IMR-90 (cell line): ENCODE measurements around the gene PRKCA. TPM values are rescaled to one million over a fixed set of nuclear protein-coding genes. Genes with fewer than 3 reads are reported as not detected.

Source experiments
- ATAC-seq: fragments of 200-7000 bp; cut with Tn5 transposase; 2 replicates; pipeline ENCODE4 v1.9.1; 2020; ENCODE audit warnings: low read depth, mild to moderate bottlenecking, moderate library complexity
- BruUV-seq: library from RNA; stranded (reverse); fragments of 400-500 nt; replicated peaks from 2 replicates; lab custom pipeline; 2021; lab: Mats Ljungman, UMichigan
- CTCF ChIA-PET: fragments of 300-600 bp; formaldehyde crosslinking; extraction: SDS; loops from one replicate; lab custom pipeline; 2021; ENCODE audit warnings: antibody characterized with exemption; lab: Yijun Ruan, JAX
- POLR2A ChIA-PET: fragments of 300-600 bp; sonication (Branson Sonifier 250); formaldehyde crosslinking; loops from one replicate; lab custom pipeline; 2022; ENCODE audit warnings: antibody characterized with exemption; ENCODE audit not compliant: unreplicated experiment; lab: Charles Lee
- DNase-seq: peaks from one replicate; pipeline ENCODE4 v3.0.0; 2013
- H2AFZ ChIP-seq: replicated peaks from 2 replicates; pipeline ENCODE3; 2013; ENCODE audit warnings: low read length, mild to moderate bottlenecking; ENCODE audit not compliant: poor library complexity
- H2AK5ac ChIP-seq: 2 replicates; pipeline ENCODE4 v1.6.1; 2013; ENCODE audit warnings: low read depth, low read length, inconsistent platforms
- H2AK9ac ChIP-seq: replicated peaks from 2 replicates; pipeline ENCODE3; 2013; ENCODE audit warnings: mild to moderate bottlenecking, low read depth, low read length, moderate library complexity; ENCODE audit not compliant: poor library complexity
- H2BK120ac ChIP-seq: 2 replicates; pipeline ENCODE4 v1.6.1; 2013; ENCODE audit warnings: low read depth, low read length, inconsistent platforms
- H2BK15ac ChIP-seq: 3 replicates; pipeline ENCODE4 v1.6.1; 2013; ENCODE audit warnings: low read depth, low read length, inconsistent platforms
- H2BK20ac ChIP-seq: 2 replicates; pipeline ENCODE4 v1.6.1; 2013; ENCODE audit warnings: low read depth, mild to moderate bottlenecking, inconsistent platforms, low read length, moderate library complexity
- H2BK5ac ChIP-seq: 2 replicates; pipeline ENCODE4 v1.6.1; 2013; ENCODE audit warnings: mild to moderate bottlenecking, low read depth, low read length, inconsistent platforms; ENCODE audit not compliant: poor library complexity, severe bottlenecking
- H3K14ac ChIP-seq: replicated peaks from 2 replicates; pipeline ENCODE4 v1.6.1; 2013; ENCODE audit warnings: low read depth, low read length, inconsistent platforms
- H3K18ac ChIP-seq: 2 replicates; pipeline ENCODE4 v1.6.1; 2013; ENCODE audit warnings: low read depth, low read length, control low read depth
- H3K23ac ChIP-seq: 2 replicates; pipeline ENCODE4 v1.6.1; 2013; ENCODE audit warnings: low read depth, low read length, inconsistent platforms
- H3K27ac ChIP-seq: 2 replicates; pipeline ENCODE4 v1.5.1; 2013; ENCODE audit warnings: mild to moderate bottlenecking, control low read depth, low read length; ENCODE audit not compliant: insufficient read depth
- H3K27me3 ChIP-seq: 2 replicates; pipeline ENCODE4 v1.6.1; 2013; ENCODE audit warnings: low read length; ENCODE audit not compliant: control insufficient read depth, insufficient read depth
- H3K36me3 ChIP-seq: 2 replicates; pipeline ENCODE4 v1.6.1; 2013; ENCODE audit warnings: low read length, mixed read lengths; ENCODE audit not compliant: control insufficient read depth, insufficient read depth
- H3K4ac ChIP-seq: 2 replicates; pipeline ENCODE4 v1.6.1; 2013; ENCODE audit warnings: low read depth, low read length, inconsistent platforms
- H3K4me1 ChIP-seq: 2 replicates; pipeline ENCODE4 v1.6.1; 2013; ENCODE audit warnings: low read length, mixed read lengths; ENCODE audit not compliant: control insufficient read depth, insufficient read depth
- H3K4me2 ChIP-seq: 2 replicates; pipeline ENCODE4 v1.6.1; 2013; ENCODE audit warnings: low read depth, mild to moderate bottlenecking, control low read depth, low read length, moderate library complexity
- H3K4me3 ChIP-seq: 2 replicates; pipeline ENCODE4 v1.5.1; 2013; ENCODE audit warnings: low read depth, mild to moderate bottlenecking, control low read depth, low read length, moderate library complexity; ENCODE audit not compliant: insufficient read depth
- H3K56ac ChIP-seq: 2 replicates; pipeline ENCODE4 v1.6.1; 2013; ENCODE audit warnings: low read length, inconsistent platforms; ENCODE audit not compliant: insufficient read depth; ENCODE audit errors: extremely low read depth
- H3K79me1 ChIP-seq, 2 experiments: 2 replicates each; pipeline ENCODE4 v1.6.1; 2013; ENCODE audit warnings: low read length in 2 of 2, inconsistent platforms in 1 of 2, low read depth in 1 of 2
- H3K9ac ChIP-seq: 2 replicates; pipeline ENCODE4 v1.6.1; 2013; ENCODE audit warnings: low read depth, low read length, control low read depth
- H3K9me1 ChIP-seq: 2 replicates; pipeline ENCODE4 v1.6.1; 2013; ENCODE audit warnings: low read length, inconsistent platforms; ENCODE audit not compliant: insufficient read depth
- H3K9me3 ChIP-seq: 2 replicates; pipeline ENCODE4 v1.6.1; 2013; ENCODE audit warnings: low read length; ENCODE audit not compliant: control insufficient read depth, insufficient read depth
- H4K20me1 ChIP-seq: 2 replicates; pipeline ENCODE4 v1.6.1; 2013; ENCODE audit warnings: low read length, inconsistent platforms; ENCODE audit not compliant: insufficient read depth
- H4K5ac ChIP-seq: 2 replicates; pipeline ENCODE4 v1.6.1; 2013; ENCODE audit warnings: mild to moderate bottlenecking, low read depth, low read length, control low read depth
- H4K8ac ChIP-seq, 2 experiments: 2 replicates each; pipeline ENCODE4 v1.6.1; 2013; ENCODE audit warnings: low read depth in 2 of 2, low read length in 2 of 2, control low read depth in 1 of 2, inconsistent platforms in 1 of 2
- H4K91ac ChIP-seq: 2 replicates; pipeline ENCODE4 v1.6.1; 2013; ENCODE audit warnings: low read depth, low read length, inconsistent platforms; ENCODE audit not compliant: insufficient read depth
- BHLHE40 ChIP-seq: fragments of 150-350 bp; IDR thresholded peaks from 2 replicates; pipeline ENCODE4 v1.6.1; 2016; ENCODE audit warnings: mild to moderate bottlenecking, low read depth, low read length
- CEBPB ChIP-seq: IDR thresholded peaks from 2 replicates; pipeline ENCODE4 v1.6.1; 2012; ENCODE audit warnings: low read depth, low read length, improper control_type of control experiment
- CHD1 ChIP-seq: IDR thresholded peaks from 2 replicates; pipeline ENCODE4 v1.6.1; 2012; ENCODE audit warnings: low read depth, low read length, improper control_type of control experiment
- FOS ChIP-seq: fragments of 150-350 bp; IDR thresholded peaks from 2 replicates; pipeline ENCODE4 v1.6.1; 2016; ENCODE audit warnings: low read depth, low read length
- MAFK ChIP-seq: IDR thresholded peaks from 2 replicates; pipeline ENCODE4 v1.6.1; 2012; ENCODE audit warnings: low read depth, low read length, improper control_type of control experiment
- MAZ ChIP-seq: IDR thresholded peaks from 2 replicates; pipeline ENCODE4 v1.6.1; 2012; ENCODE audit warnings: low read depth, mild to moderate bottlenecking, low read length, improper control_type of control experiment, moderate library complexity, borderline replicate concordance
- MXI1 ChIP-seq: IDR thresholded peaks from 2 replicates; pipeline ENCODE4 v1.6.1; 2012; ENCODE audit warnings: low read depth, mild to moderate bottlenecking, low read length, moderate library complexity, borderline replicate concordance
- NFE2L2 ChIP-seq: fragments of 150-350 bp; IDR thresholded peaks from 2 replicates; pipeline ENCODE4 v1.6.1; 2016; ENCODE audit warnings: low read depth, mild to moderate bottlenecking, low read length
- POLR2A ChIP-seq: IDR thresholded peaks from 2 replicates; pipeline ENCODE4 v1.6.1; 2012; ENCODE audit warnings: mild to moderate bottlenecking, low read depth, low read length
- RAD21 ChIP-seq: IDR thresholded peaks from 2 replicates; pipeline ENCODE4 v1.6.1; 2012; ENCODE audit warnings: low read length, improper control_type of control experiment
- RCOR1 ChIP-seq: IDR thresholded peaks from 2 replicates; pipeline ENCODE4 v1.6.1; 2012; ENCODE audit warnings: mild to moderate bottlenecking, low read length, improper control_type of control experiment; ENCODE audit not compliant: insufficient replicate concordance
- RFX5 ChIP-seq: IDR thresholded peaks from 2 replicates; pipeline ENCODE4 v1.8.0; 2012; ENCODE audit warnings: low read depth, mild to moderate bottlenecking, low read length, moderate library complexity
- SMC3 ChIP-seq: fragments of 150-350 bp; IDR thresholded peaks from 2 replicates; pipeline ENCODE4 v1.6.1; 2016; ENCODE audit warnings: low read depth, mild to moderate bottlenecking, antibody characterized with exemption, low read length, moderate library complexity
- WGBS, 2 experiments: methylation state at CpG; one replicate each; pipeline versions ENCODE4 v1.1.5 to v1.1.7; 2013; ENCODE audit warnings: missing lambda C conversion rate in 2 of 2; ENCODE audit not compliant: insufficient read length in 1 of 2; ENCODE audit errors: extremely low coverage in 2 of 2; 5-methylcytosine and 5-hydroxymethylcytosine counted together
- dilution Hi-C: fragments of 300-500 bp; cut with HindIII; formaldehyde crosslinking; loops from one replicate; pipeline ENCODE4 v1.14.3; 2018; ENCODE audit warnings: low sequenced_read_pairs; ENCODE audit not compliant: unreplicated experiment
- in situ Hi-C: fragments of 300-500 bp; cut with MboI; formaldehyde crosslinking; loops from 3 replicates; pipeline ENCODE4 v1.14.3; 2019; ENCODE audit warnings: low sequenced_read_pairs, inconsistent platforms, mixed read lengths
- intact Hi-C: fragments of 100-400 bp; cut with micrococcal nuclease; formaldehyde crosslinking; loops from 2 replicates; pipeline ENCODE4 v1.10.0; 2022
- polyA plus RNA-seq, 3 experiments: library from polyadenylated mRNA; depleted of rRNA; stranded (reverse); fragments of >200 nt; gene quantifications; 2 replicates each; pipeline ENCODE4 v1.2.3, GENCODE V29; 2012; ENCODE audit warnings: low replicate concordance in 1 of 3
- total RNA-seq: library from RNA; depleted of rRNA; stranded (reverse); fragments of >200 nt; gene quantifications from 2 replicates; pipeline ENCODE4 v1.2.3, GENCODE V29; 2012
- TF ChIP-seq, protein P1 (sequence below): fragments of 150-350 bp; IDR thresholded peaks from 2 replicates; pipeline ENCODE4 v1.6.1; 2016; ENCODE audit warnings: low read depth, mild to moderate bottlenecking, low read length, moderate library complexity, borderline replicate concordance
- TF ChIP-seq, protein P2 (sequence below): conservative IDR thresholded peaks from 2 replicates; pipeline ENCODE4 v1.5.1; 2012; ENCODE audit warnings: mild to moderate bottlenecking, low read depth, low read length, improper control_type of control experiment
- TF ChIP-seq, protein P3 (sequence below): fragments of 150-350 bp; IDR thresholded peaks from 2 replicates; pipeline ENCODE4 v1.6.1; 2017; ENCODE audit warnings: mild to moderate bottlenecking, antibody characterized with exemption, low read length, low read depth

Gene PRKCA
- total and polyA plus RNA-seq, 2 of the 4 experiments (the other 2 are of a cell fraction) = 31.0 to 46.0 TPM

DNA sequence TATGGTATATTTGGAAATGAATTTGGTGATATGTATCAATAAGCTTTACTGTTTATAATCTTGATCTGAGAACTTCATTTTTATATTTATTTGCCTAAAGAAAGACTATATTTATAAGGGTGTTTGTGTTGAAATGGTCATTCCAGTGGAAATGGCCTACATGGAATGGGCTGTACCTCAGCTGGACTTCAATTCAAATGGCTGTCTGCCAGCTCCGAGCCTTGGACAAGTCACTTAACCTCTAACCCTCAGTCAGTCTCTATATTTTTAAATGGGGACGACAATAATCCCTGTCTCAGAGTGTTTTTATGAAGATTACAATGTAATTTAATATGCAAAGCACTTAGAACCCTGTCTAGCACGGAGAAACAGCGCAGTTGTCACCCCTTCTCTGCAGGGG is 271.7 kb downstream of the PRKCA start:
- Histone ChIP-seq H2AK9ac (no peak overlapping the region), H4K8ac (no peak overlapping the region), H3K9me3 (no peaks in the 10 kb centered on the region), H3K27me3 (no peaks in the 10 kb centered on the region), H3K36me3 (peaks cover 2% of the 10 kb centered on the region; the same call in 1 of the 2 replicates), H2BK5ac (no peak overlapping the region), H3K18ac (no peak overlapping the region), H4K5ac (no peak overlapping the region), H2BK120ac (no peak overlapping the region), H3K4me3 (no peak overlapping the region), H3K9me1 (peaks cover 11% of the 10 kb centered on the region), H4K20me1 (no peaks in the 10 kb centered on the region), H3K4me1 (peaks cover 12% of the 10 kb centered on the region), H3K9ac (no peak overlapping the region), H3K14ac (no peak overlapping the region), H3K27ac (no peak overlapping the region), H3K79me1 (peaks cover 36 to 68% of the 10 kb centered on the region in 2 experiments), H3K56ac (no peak overlapping the region), H3K23ac (no peak overlapping the region), H2BK15ac (no peak overlapping the region), H3K4ac (no peak overlapping the region), H2BK20ac (no peak overlapping the region), H3K4me2 (no peak overlapping the region), H4K91ac (no peak overlapping the region), H2AK5ac (no peak overlapping the region), H2AFZ (no peak overlapping the region)
- in situ Hi-C loops (no loop called here), intact Hi-C loops (no loop called here), dilution Hi-C loops (no loop called here)
- ChIA-PET CTCF (no interaction called here), POLR2A (no interaction called here)
- TF ChIP-seq, protein P1, sequence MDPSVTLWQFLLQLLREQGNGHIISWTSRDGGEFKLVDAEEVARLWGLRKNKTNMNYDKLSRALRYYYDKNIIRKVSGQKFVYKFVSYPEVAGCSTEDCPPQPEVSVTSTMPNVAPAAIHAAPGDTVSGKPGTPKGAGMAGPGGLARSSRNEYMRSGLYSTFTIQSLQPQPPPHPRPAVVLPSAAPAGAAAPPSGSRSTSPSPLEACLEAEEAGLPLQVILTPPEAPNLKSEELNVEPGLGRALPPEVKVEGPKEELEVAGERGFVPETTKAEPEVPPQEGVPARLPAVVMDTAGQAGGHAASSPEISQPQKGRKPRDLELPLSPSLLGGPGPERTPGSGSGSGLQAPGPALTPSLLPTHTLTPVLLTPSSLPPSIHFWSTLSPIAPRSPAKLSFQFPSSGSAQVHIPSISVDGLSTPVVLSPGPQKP = no peak
- no peak for TF ChIP-seq CEBPB
- no peak for TF ChIP-seq MAZ
- TF ChIP-seq CHD1 = no peak
- no peak for TF ChIP-seq POLR2A
- no peak for TF ChIP-seq RCOR1
- TF ChIP-seq NFE2L2 = no peak
- TF ChIP-seq, protein P2, sequence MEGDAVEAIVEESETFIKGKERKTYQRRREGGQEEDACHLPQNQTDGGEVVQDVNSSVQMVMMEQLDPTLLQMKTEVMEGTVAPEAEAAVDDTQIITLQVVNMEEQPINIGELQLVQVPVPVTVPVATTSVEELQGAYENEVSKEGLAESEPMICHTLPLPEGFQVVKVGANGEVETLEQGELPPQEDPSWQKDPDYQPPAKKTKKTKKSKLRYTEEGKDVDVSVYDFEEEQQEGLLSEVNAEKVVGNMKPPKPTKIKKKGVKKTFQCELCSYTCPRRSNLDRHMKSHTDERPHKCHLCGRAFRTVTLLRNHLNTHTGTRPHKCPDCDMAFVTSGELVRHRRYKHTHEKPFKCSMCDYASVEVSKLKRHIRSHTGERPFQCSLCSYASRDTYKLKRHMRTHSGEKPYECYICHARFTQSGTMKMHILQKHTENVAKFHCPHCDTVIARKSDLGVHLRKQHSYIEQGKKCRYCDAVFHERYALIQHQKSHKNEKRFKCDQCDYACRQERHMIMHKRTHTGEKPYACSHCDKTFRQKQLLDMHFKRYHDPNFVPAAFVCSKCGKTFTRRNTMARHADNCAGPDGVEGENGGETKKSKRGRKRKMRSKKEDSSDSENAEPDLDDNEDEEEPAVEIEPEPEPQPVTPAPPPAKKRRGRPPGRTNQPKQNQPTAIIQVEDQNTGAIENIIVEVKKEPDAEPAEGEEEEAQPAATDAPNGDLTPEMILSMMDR = no peak
- TF ChIP-seq SMC3 = no peak
- no peak for TF ChIP-seq BHLHE40
- TF ChIP-seq, protein P3, sequence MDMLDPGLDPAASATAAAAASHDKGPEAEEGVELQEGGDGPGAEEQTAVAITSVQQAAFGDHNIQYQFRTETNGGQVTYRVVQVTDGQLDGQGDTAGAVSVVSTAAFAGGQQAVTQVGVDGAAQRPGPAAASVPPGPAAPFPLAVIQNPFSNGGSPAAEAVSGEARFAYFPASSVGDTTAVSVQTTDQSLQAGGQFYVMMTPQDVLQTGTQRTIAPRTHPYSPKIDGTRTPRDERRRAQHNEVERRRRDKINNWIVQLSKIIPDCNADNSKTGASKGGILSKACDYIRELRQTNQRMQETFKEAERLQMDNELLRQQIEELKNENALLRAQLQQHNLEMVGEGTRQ = no peak
- TF ChIP-seq FOS = no peak
- no peak for TF ChIP-seq MAFK
- TF ChIP-seq RAD21 = no peak
- TF ChIP-seq MXI1 = no peak
- TF ChIP-seq RFX5 = no peak
- no CpG with 5 or more reads among the region's 4 CpGs for WGBS, 2 experiments
- no TSS peak for BruUV-seq
- no peak for ATAC-seq
- no peak for DNase-seq
